ENCODE data around the gene RUBCNL.

- TF ChIP-seq, protein P1, sequence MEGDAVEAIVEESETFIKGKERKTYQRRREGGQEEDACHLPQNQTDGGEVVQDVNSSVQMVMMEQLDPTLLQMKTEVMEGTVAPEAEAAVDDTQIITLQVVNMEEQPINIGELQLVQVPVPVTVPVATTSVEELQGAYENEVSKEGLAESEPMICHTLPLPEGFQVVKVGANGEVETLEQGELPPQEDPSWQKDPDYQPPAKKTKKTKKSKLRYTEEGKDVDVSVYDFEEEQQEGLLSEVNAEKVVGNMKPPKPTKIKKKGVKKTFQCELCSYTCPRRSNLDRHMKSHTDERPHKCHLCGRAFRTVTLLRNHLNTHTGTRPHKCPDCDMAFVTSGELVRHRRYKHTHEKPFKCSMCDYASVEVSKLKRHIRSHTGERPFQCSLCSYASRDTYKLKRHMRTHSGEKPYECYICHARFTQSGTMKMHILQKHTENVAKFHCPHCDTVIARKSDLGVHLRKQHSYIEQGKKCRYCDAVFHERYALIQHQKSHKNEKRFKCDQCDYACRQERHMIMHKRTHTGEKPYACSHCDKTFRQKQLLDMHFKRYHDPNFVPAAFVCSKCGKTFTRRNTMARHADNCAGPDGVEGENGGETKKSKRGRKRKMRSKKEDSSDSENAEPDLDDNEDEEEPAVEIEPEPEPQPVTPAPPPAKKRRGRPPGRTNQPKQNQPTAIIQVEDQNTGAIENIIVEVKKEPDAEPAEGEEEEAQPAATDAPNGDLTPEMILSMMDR (IDR thresholded peaks at IDR 0.05): no peak
- no peak for TF ChIP-seq POLR2A (IDR thresholded peaks at IDR 0.05)
These were observed 27.3 kb downstream of the RUBCNL start for GRCh38 chr13:46359714-46360113.

Measured in tibial nerve (tissue), 3 donors.